Measurements from ENCODE around the gene RGS8.

Gene RGS8

DNA sequence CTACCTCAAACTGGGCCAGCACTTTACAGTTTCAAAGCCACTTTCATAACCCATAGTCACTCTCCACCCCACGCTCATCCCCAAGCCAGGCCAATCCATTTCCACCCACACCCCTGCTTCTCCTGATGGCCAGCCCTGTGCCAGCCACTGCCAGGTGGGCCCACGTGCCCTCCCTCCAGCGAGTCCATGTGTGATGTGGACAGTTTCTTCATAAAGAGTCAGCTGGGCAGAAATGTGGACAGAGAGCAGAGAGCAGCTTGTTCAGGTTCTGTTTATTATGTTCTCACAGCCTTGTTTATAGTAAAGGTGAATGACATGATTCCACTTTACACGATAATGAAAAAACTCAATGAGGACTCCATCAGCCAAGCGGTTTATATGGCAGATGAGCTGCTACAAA lies 42.8 kb downstream of the RGS8 start:
- DNase-seq (ENCODE audit: low spot score), result no peak
- no peak for FAIRE-seq

DNA sequence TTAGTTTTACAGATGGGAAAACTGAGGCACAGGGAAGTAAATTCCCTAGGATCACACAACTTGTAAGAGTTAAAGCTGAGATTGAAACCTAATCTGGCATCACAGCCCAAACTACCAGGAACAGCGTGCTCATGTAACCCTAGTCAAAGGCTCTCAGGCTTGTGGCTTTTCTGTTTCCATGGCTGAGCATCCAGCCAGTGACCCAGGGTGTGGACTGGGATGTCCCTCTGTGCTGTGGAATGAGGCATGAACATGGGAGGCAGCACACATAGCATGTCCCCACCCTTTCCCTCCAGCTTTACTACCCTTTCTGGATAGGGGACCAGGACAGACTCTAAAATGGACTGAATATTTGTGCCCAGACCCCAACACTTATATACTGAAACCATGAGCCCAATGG lies 45.1 kb downstream of the RGS8 start:
- DNase-seq (ENCODE audit: low spot score), result no peak
- FAIRE-seq, result no peak

DNA sequence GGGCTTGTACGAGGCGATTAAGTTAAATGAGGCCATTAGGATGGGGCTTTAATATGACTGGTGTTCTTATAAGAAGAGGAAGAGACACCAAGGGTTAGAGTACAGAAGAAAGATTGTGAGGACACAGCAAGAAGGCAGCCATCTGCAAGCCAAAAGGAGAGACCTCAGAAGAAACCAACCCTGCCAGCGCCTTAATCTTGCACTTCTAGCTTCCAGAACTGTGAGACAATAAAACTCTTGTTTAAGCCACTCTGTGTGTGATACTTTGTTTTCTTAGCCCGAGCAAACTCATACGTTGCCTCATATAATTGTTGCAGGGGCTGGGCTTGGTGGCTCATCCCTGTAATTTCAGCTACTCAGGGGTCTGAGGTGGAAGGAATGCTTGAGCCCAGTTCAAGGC lies 46.6 kb downstream of the RGS8 start:
- DNase-seq (ENCODE audit: low spot score) (no peak), FAIRE-seq (no peak)

DNA sequence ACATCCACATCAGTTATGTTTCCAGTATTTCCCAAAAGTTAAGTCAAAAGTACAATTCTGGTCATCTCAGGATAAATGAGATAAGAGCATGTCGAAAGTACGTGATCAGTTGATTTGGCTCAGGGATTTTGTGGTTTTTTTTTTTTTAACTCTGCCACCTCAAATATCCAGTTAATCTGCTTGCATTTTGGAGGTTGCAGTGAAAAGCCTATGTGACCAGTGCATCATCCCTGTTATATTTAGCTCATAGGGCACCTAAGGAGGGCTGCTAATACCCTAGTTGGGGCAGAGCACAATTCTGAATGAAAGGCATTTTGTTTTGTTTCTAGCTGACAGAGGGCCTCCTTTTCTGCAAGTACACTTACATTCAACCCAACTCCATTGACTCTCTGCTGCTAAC lies 48.5 kb downstream of the RGS8 start:
- DNase-seq (ENCODE audit: low spot score) (no peak), FAIRE-seq (no peak)
